HepG2 (cell line): ENCODE data around the gene SHE. TPM values are rescaled to one million over a fixed set of nuclear protein-coding genes. Genes with fewer than 3 reads are reported as not detected.

Source experiments
- ATAC-seq: fragments of 200-7000 bp; cut with Tn5 transposase; 3 replicates; pipeline ENCODE4 v1.9.1; 2020; ENCODE audit warnings: mild to moderate bottlenecking, moderate library complexity
- BruUV-seq: library from RNA; stranded (reverse); fragments of 400-500 nt; replicated peaks from 2 replicates; lab custom pipeline; 2021; lab: Mats Ljungman, UMichigan
- CTCF ChIA-PET: fragments of 300-600 bp; formaldehyde crosslinking; extraction: SDS; loops from one replicate; lab custom pipeline; 2021; ENCODE audit warnings: low total read pairs, inconsistent platforms, low intra/inter-chr PET ratio; lab: Yijun Ruan, JAX
- POLR2A ChIA-PET: fragments of 350-600 bp; sonication (Branson Sonifier 250); formaldehyde crosslinking; loops from one replicate; lab custom pipeline; 2020; ENCODE audit warnings: antibody characterized with exemption, inconsistent platforms; lab: Yijun Ruan, JAX
- DNase-seq: peaks from one replicate; pipeline ENCODE4 v3.0.0-alpha.2; 2015; ENCODE audit warnings: low spot score
- FAIRE-seq: peaks from 3 replicates; lab custom pipeline; 2011; peaks lifted over from hg19 to GRCh38; lab: Jason Lieb, UNC
- H2AFZ ChIP-seq: one replicate; pipeline ENCODE4 v1.6.1; 2011; ENCODE audit warnings: low read length, inconsistent platforms
- H3K27ac ChIP-seq: fragments of 300-600 bp; 3 replicates; pipeline ENCODE4 v1.8.0; 2011; ENCODE audit warnings: mixed run types, mild to moderate bottlenecking, mixed read lengths, low read length, inconsistent platforms; ENCODE audit not compliant: insufficient read depth; ENCODE audit errors: extremely low read length
- H3K27me3 ChIP-seq, 2 experiments: fragments of 200-600 bp in 1 of 2; 2 replicates in 1 of 2; 3 replicates in 1 of 2; pipeline versions ENCODE4 v1.6.0 to v1.8.0; 2011; ENCODE audit warnings: low read length in 2 of 2, mild to moderate bottlenecking in 2 of 2, moderate library complexity in 2 of 2, inconsistent platforms in 1 of 2; ENCODE audit not compliant: insufficient read depth in 2 of 2, control insufficient read depth in 1 of 2
- H3K36me3 ChIP-seq, 2 experiments: fragments of 200-600 bp in 1 of 2; replicated peaks in 1 of 2; 2 replicates in 1 of 2; 3 replicates in 1 of 2; pipeline versions ENCODE4 v1.5.1 to v1.8.0; 2011; ENCODE audit warnings: low read length in 2 of 2, inconsistent platforms in 1 of 2; ENCODE audit not compliant: insufficient read depth in 2 of 2, control insufficient read depth in 1 of 2
- H3K4me1 ChIP-seq: 2 replicates; pipeline ENCODE4 v1.5.1; 2012; ENCODE audit warnings: low read length, inconsistent platforms; ENCODE audit not compliant: insufficient read depth
- H3K4me2 ChIP-seq: 2 replicates; pipeline ENCODE4 v1.6.0; 2011; ENCODE audit warnings: low read depth, low read length, inconsistent platforms
- H3K4me3 ChIP-seq, 3 experiments: fragments of 200-600 bp in 1 of 3; sonication (generic), shearing (Covaris generic) in 1 of 3; replicated peaks in 1 of 3; 2 replicates each; pipeline ENCODE4 v1.5.1; 2011 to 2016; ENCODE audit warnings: low read length in 3 of 3, inconsistent platforms in 2 of 3, low read depth in 2 of 3, mild to moderate bottlenecking in 2 of 3, control low read depth in 1 of 3, mixed read lengths in 1 of 3; ENCODE audit not compliant: insufficient read depth in 1 of 3
- H3K79me2 ChIP-seq: one replicate; pipeline ENCODE4 v1.6.1; 2011; ENCODE audit warnings: low read length, inconsistent platforms; ENCODE audit not compliant: insufficient read depth
- H3K9ac ChIP-seq: 2 replicates; pipeline ENCODE4 v1.6.0; 2011; ENCODE audit warnings: mild to moderate bottlenecking, low read depth, low read length, inconsistent platforms; ENCODE audit not compliant: insufficient read depth
- H3K9me3 ChIP-seq: 2 replicates; pipeline ENCODE4 v1.5.1; 2012; ENCODE audit warnings: mild to moderate bottlenecking, low read length
- H4K20me1 ChIP-seq: 2 replicates; pipeline ENCODE4 v1.6.0; 2011; ENCODE audit warnings: inconsistent platforms, mild to moderate bottlenecking, low read length, moderate library complexity; ENCODE audit not compliant: insufficient read depth
- FLYWCH1 ChIP-seq: sonication (generic); formaldehyde crosslinking; IDR thresholded peaks from 2 replicates; pipeline ENCODE4 v1.8.1; 2023; ENCODE audit warnings: mild to moderate bottlenecking, missing genetic modification reagents
- HINFP ChIP-seq: sonication (generic); formaldehyde crosslinking; IDR thresholded peaks from 2 replicates; pipeline ENCODE4 v1.4.0; 2020; ENCODE audit warnings: low read depth, mild to moderate bottlenecking, missing genetic modification reagents
- HMGA1 ChIP-seq: sonication (generic); formaldehyde crosslinking; conservative IDR thresholded peaks from 2 replicates; pipeline ENCODE4 v1.4.0; 2020; ENCODE audit warnings: missing genetic modification reagents
- IKZF1 ChIP-seq: fragments of 450-650 bp; IDR thresholded peaks from 2 replicates; pipeline ENCODE4 v1.7.1; 2016
- KDM6A ChIP-seq: IDR thresholded peaks from 2 replicates; pipeline ENCODE4 v1.6.1; 2016; ENCODE audit warnings: low read depth
- MEF2D ChIP-seq: sonication (generic); formaldehyde crosslinking; IDR thresholded peaks from 2 replicates; pipeline ENCODE4 v1.5.1; 2020; ENCODE audit warnings: mild to moderate bottlenecking, missing genetic modification reagents
- SNAPC2 ChIP-seq: sonication (generic); formaldehyde crosslinking; IDR thresholded peaks from 2 replicates; pipeline ENCODE4 v1.8.1; 2022; ENCODE audit warnings: mild to moderate bottlenecking, missing genetic modification reagents
- TBL1XR1 ChIP-seq: fragments of 150-350 bp; IDR thresholded peaks from 2 replicates; pipeline ENCODE4 v1.6.1; 2014; ENCODE audit warnings: borderline replicate concordance, low read length; ENCODE audit not compliant: partially characterized antibody
- ZNF644 ChIP-seq: IDR thresholded peaks from 2 replicates; pipeline ENCODE4 v1.6.1; 2016; ENCODE audit warnings: low read depth
- ZNF879 ChIP-seq: sonication (generic); formaldehyde crosslinking; IDR thresholded peaks from 2 replicates; pipeline ENCODE4 v1.8.1; 2023; ENCODE audit warnings: missing genetic modification reagents
- WGBS: methylation state at CpG from one replicate; pipeline ENCODE4 v1.1.6; 2017; ENCODE audit warnings: low lambda C conversion rate; 5-methylcytosine and 5-hydroxymethylcytosine counted together
- in situ Hi-C: cut with HindIII; loops from 2 replicates; pipeline ENCODE4 v1.10.0; 2017; ENCODE audit warnings: low pct_unique_long_range_greater_than_20kb; ENCODE audit not compliant: extremely low pct_ligation_motif_present
- intact Hi-C: fragments of 100-400 bp; cut with micrococcal nuclease; formaldehyde crosslinking; loops from one replicate; pipeline ENCODE4 v1.10.0; 2022; ENCODE audit not compliant: unreplicated experiment
- polyA plus RNA-seq, 8 experiments: library from polyadenylated mRNA; depleted of rRNA in 3 of 8; stranded (reverse) in 7 of 8; unstranded in 1 of 8; fragments of >200 nt; fragmentation: Illumina TruSeq in 4 of 8; extraction: Trizol in 4 of 8; gene quantifications; 2 replicates each; pipeline versions ENCODE4 v1.2.1 to v1.2.3, GENCODE V29; 2011 to 2016; ENCODE audit warnings: low read depth in 4 of 8, missing spikeins in 1 of 8, mixed read lengths in 1 of 8; ENCODE audit not compliant: insufficient read depth in 1 of 8
- total RNA-seq, 5 experiments: library from RNA; depleted of rRNA; stranded (reverse); fragments of >200 nt; fragmentation: Illumina TruSeq; extraction: Trizol; gene quantifications; 2 replicates each; pipeline ENCODE4 v1.2.3, GENCODE V29; 2016; ENCODE audit warnings: low read depth in 1 of 5

SHE gene
- total and polyA plus RNA-seq, 2 of the 13 experiments (the other 11 are each of a cell fraction or from before 2014, with no cell fraction given), result not detected

- TF ChIP-seq IKZF1 (no peak), HINFP (CRISPR knock-in tag) (no peak), HMGA1 (CRISPR knock-in tag) (no peak), ZNF644 (CRISPR knock-in tag) (no peak)
These were observed 53.8 kb downstream of the SHE start (continued) for GRCh38 chr1:154448331-154448811.

- WGBS, result 98% methylated on average over 6 of the region's 6 CpGs
- ATAC-seq (no peak), DNase-seq (no peak), FAIRE-seq (no peak)
- H3K27me3 ChIP-seq, result no peaks in the 10 kb centered on the region
- no peaks in the 10 kb centered on the region for H4K20me1 ChIP-seq
- TF ChIP-seq TBL1XR1, result no peak
- no peak for TF ChIP-seq ZNF879 (CRISPR knock-in tag)
- TF ChIP-seq SNAPC2, result no peak
- no peak for TF ChIP-seq MEF2D
- TF ChIP-seq FLYWCH1, result no peak
- no peak for TF ChIP-seq KDM6A (CRISPR knock-in tag)
- H3K79me2 ChIP-seq, result no peaks in the 10 kb centered on the region
- H3K36me3 ChIP-seq, result no peaks in the 10 kb centered on the region
- no peaks in the 10 kb centered on the region for H3K4me1 ChIP-seq
- H3K4me3 ChIP-seq, result no peak overlapping the region
- POLR2A ChIA-PET, result no interaction called here
- H3K9ac ChIP-seq, result no peak overlapping the region
- in situ Hi-C loops (no loop called here), intact Hi-C loops (loop anchor here (10.0 kb wide), 1 partner anchor 92 kb away; no protein-coding TSS in a partner anchor)
- no TSS peak for BruUV-seq
- no peak overlapping the region for H3K27ac ChIP-seq
- H3K9me3 ChIP-seq, result no peaks in the 10 kb centered on the region
- H2AFZ ChIP-seq, result no peak overlapping the region
- CTCF ChIA-PET, result no interaction called here
- H3K4me2 ChIP-seq, result no peak overlapping the region
These were observed 55.4 kb downstream of the SHE start for GRCh38 chr1:154446789-154447188.
